HG03575 (cell line): ENCODE results near the gene ST8SIA6.
"Not testable (repeated sequence)": the region's sequence is repeated elsewhere in the genome, so short reads cannot be mapped to it uniquely, and the experiment has no call there.

Experiments
- ATAC-seq: cut with Tn5 transposase; IDR thresholded peaks from one replicate; pipeline ENCODE4 v1.9.1; 2021; ENCODE audit not compliant: unreplicated experiment, insufficient number of reproducible peaks, low FRiP score; ENCODE audit errors: extremely low read depth

The ST8SIA6 gene

GRCh38 chr10:17454161-17455014 lies at the start of gene ST8SIA6:
TSS of gene ST8SIA6 (minus strand) at chr10:17454595. CDS start at chr10:17454255, 340 bp downstream.
- ATAC-seq: no peak

GRCh38 chr10:17503795-17504194 lies 49.4 kb upstream of the ST8SIA6 start:
- ATAC-seq: no peak

- no peak for ATAC-seq
Measured at GRCh38 chr10:17502814-17503213, 48.4 kb upstream of the ST8SIA6 start.

DNA sequence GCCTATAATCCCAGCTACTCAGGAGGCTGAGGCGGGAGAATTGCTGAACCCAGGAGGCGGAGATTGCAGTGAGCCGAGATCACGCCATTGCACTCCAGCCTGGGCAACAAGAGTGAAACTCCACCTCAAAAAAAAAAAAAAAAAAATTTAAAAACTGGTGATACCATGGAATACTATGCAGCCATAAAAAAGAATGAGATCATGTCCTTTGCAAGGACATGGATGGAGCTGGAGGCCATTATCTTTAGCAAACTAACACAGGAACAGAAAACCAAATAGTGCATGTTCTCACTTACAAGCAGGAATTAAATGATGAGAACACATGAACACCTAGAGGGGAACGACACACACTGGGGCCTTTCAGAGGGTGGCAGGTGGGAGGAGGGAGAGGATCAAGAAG lies 44.6 kb upstream of the ST8SIA6 start:
- ATAC-seq: not testable (repeated sequence)

DNA sequence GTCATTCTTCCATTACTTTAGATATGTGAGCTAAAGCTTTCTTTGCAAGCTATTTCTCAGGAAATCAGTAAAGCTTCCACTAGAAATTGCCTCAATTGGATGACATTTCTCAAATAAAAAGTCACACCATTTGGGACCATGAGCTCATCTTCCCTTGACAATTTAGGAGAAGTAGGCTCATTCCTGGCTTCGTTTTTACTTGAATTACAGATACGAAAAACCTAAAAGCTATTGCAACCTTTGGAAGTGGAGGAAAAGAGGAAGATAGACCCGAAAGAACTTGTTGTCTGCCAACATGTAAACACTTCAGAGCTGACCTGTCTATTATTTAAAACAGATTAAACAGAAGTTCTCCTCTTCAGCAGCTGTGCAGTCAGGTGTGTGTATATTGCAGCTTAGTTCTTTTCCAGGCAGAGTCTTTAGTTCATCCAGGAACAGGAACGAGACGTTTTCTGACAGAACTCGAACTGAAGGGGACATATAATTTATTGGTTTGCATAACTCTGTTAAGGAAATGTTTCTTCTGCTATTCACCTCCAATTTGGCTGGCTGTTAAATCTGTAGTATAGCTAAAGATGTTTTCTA lies 43.1 kb upstream of the ST8SIA6 start:
- ATAC-seq: no peak

DNA sequence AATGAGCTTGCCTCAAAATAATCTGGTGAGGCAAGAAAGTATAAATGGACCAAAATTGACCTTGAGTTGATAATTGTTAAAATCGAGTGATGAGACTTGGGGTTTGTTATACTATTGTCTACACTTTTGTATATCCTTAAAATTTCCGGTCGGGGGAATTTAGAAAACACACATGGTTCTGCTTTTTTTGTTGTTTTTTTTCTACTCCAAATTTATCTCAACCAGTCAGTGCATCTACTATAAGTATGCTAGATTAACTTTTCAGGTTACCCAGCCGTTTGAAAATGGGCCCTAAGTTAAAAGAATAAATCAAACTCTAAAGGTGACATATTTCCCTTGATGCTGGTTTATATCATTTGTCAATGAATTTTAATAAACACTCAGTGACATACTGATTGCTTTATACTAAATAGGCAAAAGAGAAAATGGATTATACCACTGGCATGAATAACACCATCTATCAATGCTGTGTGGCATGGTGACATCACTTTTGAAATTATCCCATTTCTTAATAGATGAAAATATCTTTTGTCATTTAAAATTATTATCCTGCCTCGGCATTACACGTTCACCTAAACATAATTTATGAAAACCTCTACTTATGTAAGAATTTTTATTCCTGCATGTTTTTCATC lies 40.3 kb upstream of the ST8SIA6 start:
- ATAC-seq: no peak

- no peak for ATAC-seq
Measured at GRCh38 chr10:17488848-17489247, 34.5 kb upstream of the ST8SIA6 start.

- ATAC-seq: no peak
Measured at GRCh38 chr10:17483079-17483478, 28.7 kb upstream of the ST8SIA6 start.

- no peak for ATAC-seq
Measured at GRCh38 chr10:17479822-17480221, 25.4 kb upstream of the ST8SIA6 start.

DNA sequence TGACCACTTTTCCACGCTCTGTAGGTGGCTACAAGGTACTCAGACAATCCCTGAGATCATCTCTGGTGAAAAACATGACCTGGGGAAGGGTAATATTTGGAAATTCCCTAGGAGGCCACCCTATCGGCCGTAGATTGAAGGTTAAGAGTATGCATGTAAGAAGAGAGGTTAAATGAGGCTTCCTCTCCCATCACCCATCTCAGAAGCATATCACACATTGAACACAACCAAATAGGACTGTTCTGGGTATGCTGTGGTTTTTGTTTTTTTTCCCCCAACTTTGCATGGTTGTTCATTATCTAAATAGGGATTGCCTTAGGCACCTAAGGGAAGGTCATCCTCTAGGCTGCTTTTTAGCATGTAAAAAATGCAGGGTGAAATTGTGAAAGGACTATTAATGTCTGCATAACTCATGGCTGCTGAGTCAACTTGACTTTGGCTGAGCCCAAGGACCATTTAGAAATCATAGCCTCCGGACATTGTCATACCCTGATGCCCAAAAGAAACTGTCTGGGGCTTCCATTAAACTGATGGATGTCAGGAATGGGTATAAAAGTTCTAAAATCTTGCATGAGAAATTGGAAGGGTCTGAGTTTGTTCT lies 24.7 kb upstream of the ST8SIA6 start:
- ATAC-seq: no peak

DNA sequence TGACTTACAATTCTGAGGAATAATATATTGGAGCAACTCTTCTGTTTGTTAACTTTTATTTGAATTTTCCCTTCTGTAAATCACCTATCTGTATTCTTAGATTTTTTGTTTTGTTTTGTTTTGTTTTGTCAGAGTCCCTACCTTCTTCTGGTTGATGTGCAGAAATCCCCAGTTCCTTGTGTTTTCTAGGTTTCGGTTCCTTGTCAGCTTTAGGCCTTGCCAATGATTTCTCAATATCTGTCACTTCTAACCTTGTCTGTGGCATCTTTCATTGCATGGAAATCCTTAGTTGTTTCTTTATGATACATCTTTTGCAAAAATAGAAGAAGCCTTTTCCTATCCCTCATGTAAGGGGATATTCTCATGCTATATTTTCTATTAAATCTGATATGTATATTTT lies 21.7 kb upstream of the ST8SIA6 start:
- ATAC-seq: no peak

DNA sequence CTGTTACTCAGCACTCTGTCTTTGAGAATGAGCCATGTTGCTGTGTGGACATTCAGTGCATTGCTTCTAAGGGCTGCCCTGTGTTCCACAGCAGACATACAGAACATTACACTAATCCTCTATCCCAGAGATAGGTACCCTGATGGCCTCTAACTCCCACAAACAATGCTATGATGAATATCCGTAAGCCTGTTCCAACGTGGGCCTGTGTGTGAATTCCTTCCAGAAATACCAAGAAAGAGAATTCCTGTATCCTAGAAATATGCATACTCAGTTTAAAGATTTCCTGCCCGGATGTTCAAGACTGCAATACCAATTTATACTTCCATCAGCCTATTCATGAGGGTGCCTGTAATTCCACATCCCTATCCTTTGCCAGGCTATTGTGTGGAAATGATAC lies 21.3 kb upstream of the ST8SIA6 start:
- ATAC-seq: no peak

- ATAC-seq: no peak
Measured at GRCh38 chr10:17474595-17475323, 20.4 kb upstream of the ST8SIA6 start.

GRCh38 chr10:17473228-17473950 lies 19.0 kb upstream of the ST8SIA6 start:
- no peak for ATAC-seq

- ATAC-seq: no peak
Measured at GRCh38 chr10:17472481-17473227, 18.3 kb upstream of the ST8SIA6 start.

DNA sequence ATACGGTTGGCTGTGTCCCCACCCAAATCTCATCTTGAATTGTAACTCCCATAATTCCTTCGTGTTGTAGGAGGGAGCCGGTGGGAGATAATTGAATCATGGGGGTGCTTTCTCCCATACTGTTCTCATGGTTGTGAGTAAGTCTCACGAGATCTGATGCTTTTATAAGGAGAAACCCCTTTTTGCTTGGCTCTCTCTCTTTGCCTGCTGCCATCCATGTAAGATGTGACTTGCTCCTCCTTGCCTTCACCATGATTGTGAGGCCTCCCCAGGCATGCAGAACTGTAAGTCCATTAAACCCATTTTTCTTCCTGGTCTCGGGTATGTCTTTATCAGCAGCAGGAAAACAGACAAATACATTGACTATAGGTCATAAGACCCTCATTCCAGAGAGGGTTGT lies 15.9 kb upstream of the ST8SIA6 start:
- no peak for ATAC-seq

- no peak for ATAC-seq
Measured at GRCh38 chr10:17465328-17466125, 11.1 kb upstream of the ST8SIA6 start.
